Measurements from ENCODE around the gene FGD4.

GRCh38 chr12:32493282-32493681 is 93.9 kb downstream of the FGD4 start:
- TF ChIP-seq POLR2AphosphoS5 (IDR thresholded peaks at IDR 0.05; ENCODE audit: insufficient read depth, low read depth, low read length) (no peak), FOS (IDR thresholded peaks at IDR 0.05; ENCODE audit: borderline replicate concordance, insufficient read depth, low read length) (no peak), EZH2 (IDR thresholded peaks at IDR 0.05; ENCODE audit: borderline replicate concordance, low read depth, low read length, severe bottlenecking) (no peak), POLR2A (IDR thresholded peaks at IDR 0.05; ENCODE audit: low read depth, low read length) (no peak), MYC (IDR thresholded peaks at IDR 0.05; ENCODE audit: low read depth, low read length) (no peak), JUN (IDR thresholded peaks at IDR 0.05; ENCODE audit: borderline replicate concordance, insufficient read depth, insufficient read length, low read depth) (no peak)
- TF ChIP-seq, protein P1, sequence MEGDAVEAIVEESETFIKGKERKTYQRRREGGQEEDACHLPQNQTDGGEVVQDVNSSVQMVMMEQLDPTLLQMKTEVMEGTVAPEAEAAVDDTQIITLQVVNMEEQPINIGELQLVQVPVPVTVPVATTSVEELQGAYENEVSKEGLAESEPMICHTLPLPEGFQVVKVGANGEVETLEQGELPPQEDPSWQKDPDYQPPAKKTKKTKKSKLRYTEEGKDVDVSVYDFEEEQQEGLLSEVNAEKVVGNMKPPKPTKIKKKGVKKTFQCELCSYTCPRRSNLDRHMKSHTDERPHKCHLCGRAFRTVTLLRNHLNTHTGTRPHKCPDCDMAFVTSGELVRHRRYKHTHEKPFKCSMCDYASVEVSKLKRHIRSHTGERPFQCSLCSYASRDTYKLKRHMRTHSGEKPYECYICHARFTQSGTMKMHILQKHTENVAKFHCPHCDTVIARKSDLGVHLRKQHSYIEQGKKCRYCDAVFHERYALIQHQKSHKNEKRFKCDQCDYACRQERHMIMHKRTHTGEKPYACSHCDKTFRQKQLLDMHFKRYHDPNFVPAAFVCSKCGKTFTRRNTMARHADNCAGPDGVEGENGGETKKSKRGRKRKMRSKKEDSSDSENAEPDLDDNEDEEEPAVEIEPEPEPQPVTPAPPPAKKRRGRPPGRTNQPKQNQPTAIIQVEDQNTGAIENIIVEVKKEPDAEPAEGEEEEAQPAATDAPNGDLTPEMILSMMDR (IDR thresholded peaks at IDR 0.05; ENCODE audit: extremely low read depth in 1 of 2, insufficient read depth in 1 of 2, low read depth in 1 of 2, low read length in 2 of 2): no peak

Data from endothelial cell of umbilical vein (primary cell).